Activated CD4-positive, alpha-beta T cell treated with anti-CD3 and anti-CD28 coated beads, Interleukin-2, amount 10 ng/mL, durations not matched to agents 7 days and 5 days (primary cell): ENCODE data around the gene LRRC23. TPM values are rescaled to one million over a fixed set of nuclear protein-coding genes. Genes with fewer than 3 reads are reported as not detected.

ENCODE experiments used
- CTCF ChIA-PET: fragments of 350-600 bp; sonication (Branson Sonifier 250); formaldehyde crosslinking; loops from one replicate; lab custom pipeline; 2021; ENCODE audit warnings: antibody characterized with exemption; lab: Charles Lee
- POLR2A ChIA-PET: fragments of 350-600 bp; sonication (Branson Sonifier 250); formaldehyde crosslinking; loops from one replicate; lab custom pipeline; 2021; ENCODE audit warnings: antibody characterized with exemption; lab: Charles Lee
- DNase-seq: peaks from one replicate; pipeline ENCODE4 v3.0.0-alpha.2; 2020
- H3K27ac Mint-ChIP-seq: one replicate; pipeline ENCODE4 v1.8.0; 2021; ENCODE audit warnings: mild to moderate bottlenecking, moderate library complexity, mixed read lengths
- H3K27me3 Mint-ChIP-seq: one replicate; pipeline ENCODE4 v1.8.0; 2021; ENCODE audit warnings: mixed read lengths
- H3K36me3 Mint-ChIP-seq: one replicate; pipeline ENCODE4 v1.8.0; 2021; ENCODE audit warnings: low read depth, mixed read lengths
- H3K4me1 Mint-ChIP-seq: one replicate; pipeline ENCODE4 v1.8.0; 2021; ENCODE audit warnings: mixed read lengths
- H3K4me3 Mint-ChIP-seq: one replicate; pipeline ENCODE4 v1.8.0; 2021; ENCODE audit warnings: mild to moderate bottlenecking, moderate library complexity, mixed read lengths
- H3K9me3 Mint-ChIP-seq: one replicate; pipeline ENCODE4 v1.8.0; 2021; ENCODE audit warnings: mixed read lengths
- microRNA-seq: library from miRNA; unstranded; fragments of <30 nt; microRNA quantifications from one replicate; pipeline ENCODE4 v1.2.0, GENCODE V29; 2021; ENCODE audit warnings: borderline microRNAs expressed, borderline replicate concordance
- total RNA-seq, 2 experiments: library from RNA; stranded (reverse); gene quantifications; one replicate each; pipeline ENCODE4 v1.2.3, GENCODE V29; 2021

LRRC23 gene
- total RNA-seq, 2 experiments from 2014 or later, result 4.4 to 5.2 TPM

- ChIA-PET POLR2A (interaction anchor here (1.4 to 3.6 kb wide), 3 partner anchors 9 to 15 kb away, joined by 3 to 36 read pairs (median 35); partner anchors contain the start of genes C12orf57, PTPN6 and RNU7-1), CTCF (interaction anchor here (0.6 to 13.3 kb wide), 12 partner anchors 16 to 643 kb away, joined by 3 to 388 read pairs (median 5); partner anchors contain the start of genes C12orf57, PTPN6, RNU7-1 and SPSB2)
- H3K9me3 Mint-ChIP-seq, result no peaks in the 10 kb centered on the region
- H3K36me3 Mint-ChIP-seq, result peaks cover 65% of the 10 kb centered on the region
- H3K4me1 Mint-ChIP-seq, result peaks cover 92% of the 10 kb centered on the region
- H3K27ac Mint-ChIP-seq, result peak overlapping the region; percentile 95
- H3K27me3 Mint-ChIP-seq, result no peaks in the 10 kb centered on the region
- peak overlapping the region; percentile 83 for H3K4me3 Mint-ChIP-seq
- no peak for DNase-seq
Measured at GRCh38 chr12:6959805-6960592, 55.4 kb downstream of the LRRC23 start.

GRCh38 chr12:6960593-6961277 lies 56.1 kb downstream of the LRRC23 start:
- Mint-ChIP-seq H3K4me3 (peak overlapping the region; percentile 65), H3K4me1 (peaks cover 92% of the 10 kb centered on the region), H3K27me3 (no peaks in the 10 kb centered on the region), H3K9me3 (no peaks in the 10 kb centered on the region), H3K36me3 (peaks cover 66% of the 10 kb centered on the region), H3K27ac (peak overlapping the region; percentile 95)
- CTCF ChIA-PET, result interaction anchor here (0.8 to 13.3 kb wide), 13 partner anchors 9 to 147 kb away, joined by 3 to 388 read pairs (median 4); partner anchors contain the start of genes C12orf57, PTPN6, RNU7-1 and SPSB2
- POLR2A ChIA-PET, result interaction anchor here (3.3 kb wide), 1 partner anchor 15 kb away, joined by 36 read pairs; the partner anchor contains the start of genes C12orf57 and RNU7-1
- DNase-seq, result no peak

- CTCF ChIA-PET, result interaction anchor here (0.6 to 13.3 kb wide), 12 partner anchors 8 to 774 kb away, joined by 3 to 388 read pairs (median 4); partner anchors contain the start of genes C12orf57, PTPN6, RNU7-1 and SPSB2
- peaks cover 65% of the 10 kb centered on the region for H3K36me3 Mint-ChIP-seq
- peaks cover 90% of the 10 kb centered on the region for H3K4me1 Mint-ChIP-seq
Measured at GRCh38 chr12:6961278-6961694, 56.7 kb downstream of the LRRC23 start.

GRCh38 chr12:6961695-6962284 lies 57.2 kb downstream of the LRRC23 start:
- DNase-seq, result no peak
- H3K27ac Mint-ChIP-seq, result peak overlapping the region; percentile 95
- POLR2A ChIA-PET, result interaction anchor here (1.1 to 3.3 kb wide), 2 partner anchors 17 to 148 kb away, joined by 4 to 36 read pairs; partner anchors contain the start of genes C12orf57 and RNU7-1
- peaks cover 87% of the 10 kb centered on the region for H3K4me1 Mint-ChIP-seq
- no peaks in the 10 kb centered on the region for H3K9me3 Mint-ChIP-seq
- CTCF ChIA-PET, result interaction anchor here (0.6 to 13.3 kb wide), 10 partner anchors 8 to 775 kb away, joined by 3 to 388 read pairs (median 6); partner anchors contain the start of genes C12orf57, PTPN6, RNU7-1 and SPSB2
- H3K27me3 Mint-ChIP-seq, result no peaks in the 10 kb centered on the region
- peak overlapping the region; percentile 65 for H3K4me3 Mint-ChIP-seq
- H3K36me3 Mint-ChIP-seq, result peaks cover 63% of the 10 kb centered on the region

More at GRCh38 chr12:6961278-6961694, 56.7 kb downstream of the LRRC23 start:
- H3K27me3 Mint-ChIP-seq, result no peaks in the 10 kb centered on the region
- H3K9me3 Mint-ChIP-seq, result no peaks in the 10 kb centered on the region
- peak overlapping the region; percentile 65 for H3K4me3 Mint-ChIP-seq
- POLR2A ChIA-PET, result interaction anchor here (1.1 to 3.3 kb wide), 2 partner anchors 16 to 148 kb away, joined by 4 to 36 read pairs; partner anchors contain the start of genes C12orf57 and RNU7-1
- DNase-seq, result peak; percentile 81
- H3K27ac Mint-ChIP-seq, result peak overlapping the region; percentile 95

- POLR2A ChIA-PET, result interaction anchor here (1.1 to 3.3 kb wide), 2 partner anchors 17 to 147 kb away, joined by 4 to 36 read pairs; partner anchors contain the start of genes C12orf57 and RNU7-1
- DNase-seq, result no peak
- CTCF ChIA-PET, result interaction anchor here (0.6 to 13.3 kb wide), 6 partner anchors 18 to 93 kb away, joined by 3 to 388 read pairs (median 12); partner anchors contain the start of genes C12orf57, PTPN6, RNU7-1 and SPSB2
- Mint-ChIP-seq H3K4me1 (peaks cover 81% of the 10 kb centered on the region), H3K36me3 (peaks cover 61% of the 10 kb centered on the region), H3K27ac (peak overlapping the region; percentile 95), H3K9me3 (no peaks in the 10 kb centered on the region), H3K4me3 (peak overlapping the region; percentile 65), H3K27me3 (no peaks in the 10 kb centered on the region)
Measured at GRCh38 chr12:6962285-6963015, 57.8 kb downstream of the LRRC23 start.

- no peak for DNase-seq
Measured at GRCh38 chr12:6963016-6963731, 58.6 kb downstream of the LRRC23 start.

More at GRCh38 chr12:6963016-6963731, 58.6 kb downstream of the LRRC23 start:
- ChIA-PET POLR2A (interaction anchor here (3.3 kb wide), 1 partner anchor 18 kb away, joined by 36 read pairs; the partner anchor contains the start of genes C12orf57 and RNU7-1), CTCF (interaction anchor here (0.6 to 13.3 kb wide), 5 partner anchors 19 to 92 kb away, joined by 3 to 388 read pairs (median 16); partner anchors contain the start of genes C12orf57, PTPN6, RNU7-1 and SPSB2)
- Mint-ChIP-seq H3K9me3 (no peaks in the 10 kb centered on the region), H3K36me3 (peaks cover 58% of the 10 kb centered on the region), H3K27me3 (no peaks in the 10 kb centered on the region), H3K4me1 (peaks cover 74% of the 10 kb centered on the region), H3K27ac (peak overlapping the region; percentile 60), H3K4me3 (no peak overlapping the region)

Small RNA genes within 50 kb of the gene (microRNA-seq; reads per million reads assigned to microRNA genes)
- 70.4 reads per million, percentile 67 among the genes with 10 or more reads in this experiment for gene MIR141
- gene MIR200C, result 347 reads per million, percentile 80 among the genes with 10 or more reads in this experiment

Other genes starting within 250 kb of the LRRC23 start
- gene ING4, start 241.7 kb upstream of the LRRC23 start, total RNA-seq, result 10 to 100 TPM; 33.7 to 40.2 TPM
- gene ZNF384, start 215.4 kb upstream of the LRRC23 start, total RNA-seq, result 10 to 100 TPM; 90.9 to 95.4 TPM
- not detected for gene PIANP, start 204.0 kb upstream of the LRRC23 start, total RNA-seq
- gene COPS7A, start 180.8 kb upstream of the LRRC23 start, total RNA-seq, result 10 to 100 TPM; 29.5 to 36.8 TPM
- 10 to 100 TPM; 90.7 to 95.4 TPM for gene MLF2, start 151.7 kb upstream of the LRRC23 start, total RNA-seq
- gene PTMS, start 138.5 kb upstream of the LRRC23 start, total RNA-seq, result 10 to 100 TPM; 16.4 to 25.6 TPM
- gene LAG3, start 132.3 kb upstream of the LRRC23 start, total RNA-seq, result 10 to 100 TPM; 12.0 to 13.1 TPM
- gene CD4, start 115.3 kb upstream of the LRRC23 start, total RNA-seq, result 100 to 1,000 TPM; 219 to 227 TPM
- under 1 TPM; 0.25 to 0.29 TPM for gene GPR162, start 83.0 kb upstream of the LRRC23 start, total RNA-seq
- under 1 TPM in 1 of 2 experiments, not detected in 1; 0.40 TPM for gene P3H3, start 76.4 kb upstream of the LRRC23 start, total RNA-seq
- not detected for gene GNB3, start 63.9 kb upstream of the LRRC23 start, total RNA-seq
- 100 to 1,000 TPM; 118 to 122 TPM for gene CDCA3, start 53.5 kb upstream of the LRRC23 start, total RNA-seq
- 100 to 1,000 TPM; 119 to 131 TPM for gene USP5, start 52.7 kb upstream of the LRRC23 start, total RNA-seq
- gene TPI1, start 37.3 kb upstream of the LRRC23 start, total RNA-seq, result 1,000 to 10,000 TPM in 1 of 2 experiments, 100 to 1,000 TPM in 1; 918 to 1,035 TPM
- gene SPSB2, start 31.5 kb upstream of the LRRC23 start, total RNA-seq, result 10 to 100 TPM; 15.4 to 17.3 TPM
- 100 to 1,000 TPM; 156 to 160 TPM for gene ENO2, start 9.8 kb downstream of the LRRC23 start, total RNA-seq
- gene ATN1, start 23.1 kb downstream of the LRRC23 start, total RNA-seq, result 10 to 100 TPM; 27.3 to 27.6 TPM
- gene RNU7-1, start 39.0 kb downstream of the LRRC23 start, total RNA-seq, result not detected
- 100 to 1,000 TPM; 156 to 181 TPM for gene C12orf57, start 39.2 kb downstream of the LRRC23 start, total RNA-seq
- gene PTPN6, start 46.5 kb downstream of the LRRC23 start, total RNA-seq, result 100 to 1,000 TPM; 346 to 354 TPM
- gene PHB2, start 65.8 kb downstream of the LRRC23 start, total RNA-seq, result 100 to 1,000 TPM; 214 to 230 TPM
- 10 to 100 TPM; 41.8 to 53.3 TPM for gene EMG1, start 66.1 kb downstream of the LRRC23 start, total RNA-seq
- 10 to 100 TPM; 36.8 to 45.4 TPM for gene LPCAT3, start 113.7 kb downstream of the LRRC23 start, total RNA-seq
- gene C1S, start 155.9 kb downstream of the LRRC23 start, total RNA-seq, result 1 to 10 TPM; 1.1 to 1.4 TPM
- gene C1R, start 187.6 kb downstream of the LRRC23 start, total RNA-seq, result 1 to 10 TPM; 2.2 to 3.5 TPM
- gene C1RL, start 204.4 kb downstream of the LRRC23 start, total RNA-seq, result 10 to 100 TPM; 31.2 to 31.4 TPM
- gene RBP5, start 224.1 kb downstream of the LRRC23 start, total RNA-seq, result under 1 TPM in 1 of 2 experiments, not detected in 1; 0.42 TPM
- 10 to 100 TPM; 74.0 to 74.1 TPM for gene CLSTN3, start 225.5 kb downstream of the LRRC23 start, total RNA-seq